ENCODE results near the gene PCDH1. TPM values are rescaled to one million over a fixed set of nuclear protein-coding genes. Genes with fewer than 3 reads are reported as not detected.

PCDH1 gene
- total RNA-seq, 4 donors from 2014 or later, result 85.1 to 172 (median 119) TPM

DNA sequence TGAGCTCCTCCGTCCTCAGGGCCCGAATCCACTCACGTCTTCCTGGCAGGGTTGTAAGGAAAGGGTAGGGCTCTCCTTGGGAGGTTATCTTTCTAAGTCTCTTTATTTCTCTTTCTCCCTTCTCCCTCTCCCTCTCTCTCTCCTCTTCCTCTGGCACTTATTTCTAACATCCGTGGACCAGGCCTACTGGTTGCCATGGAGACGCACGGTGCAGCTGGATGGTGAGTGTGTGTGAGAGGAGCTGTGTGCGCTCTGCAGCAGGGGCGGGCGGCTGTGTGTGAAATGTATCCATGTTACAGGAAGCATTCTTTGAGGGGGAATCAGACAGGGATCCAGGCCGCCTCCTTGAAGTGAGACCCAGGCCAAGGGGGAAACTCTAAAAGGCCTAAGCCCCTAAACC is 32.2 kb downstream of the PCDH1 start:
- no peak overlapping the region for H3K4me3 ChIP-seq (ENCODE audit: low read depth, poor library complexity, severe bottlenecking)
- WGBS, 2 donors, result 45 to 46% methylated on average over 10 of the region's 10 CpGs
- no peak for DNase-seq (ENCODE audit: low spot score in 2 of 2)
- TF ChIP-seq CTCF (IDR thresholded peaks at IDR 0.05) (no peak), POLR2A (IDR thresholded peaks at IDR 0.05) (no peak)
- intact Hi-C loops (cut with DNase I; ENCODE audit: low total_unique reads), result no loop called here

DNA sequence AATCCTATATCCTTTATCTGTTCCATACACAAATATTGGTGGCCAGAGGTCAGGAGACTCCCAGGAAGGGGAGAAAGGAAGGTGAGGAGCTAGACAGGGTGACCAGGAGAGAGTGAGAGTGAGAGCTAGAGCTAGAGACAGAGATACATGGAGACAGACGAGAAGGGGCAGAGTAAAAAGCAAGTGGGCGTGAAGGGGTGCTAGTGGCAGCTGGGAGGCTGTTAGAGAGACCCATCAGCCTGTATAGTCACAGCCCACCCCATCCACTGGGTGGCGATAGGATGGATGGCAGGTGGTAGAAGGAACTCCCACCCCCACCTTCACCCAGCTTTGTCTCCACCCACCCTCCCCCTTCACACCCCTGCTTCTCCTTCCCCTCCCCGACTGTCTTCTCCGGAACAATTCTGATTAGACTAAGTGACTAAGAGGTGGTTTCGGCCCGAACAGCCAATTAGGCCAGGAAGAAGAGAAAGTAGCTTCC is 32.8 kb downstream of the PCDH1 start:
- WGBS, 2 donors, result 33 to 36% methylated on average over 6 of the region's 7 CpGs
- H3K4me3 ChIP-seq (ENCODE audit: low read depth, poor library complexity, severe bottlenecking), result no peak overlapping the region
- TF ChIP-seq POLR2A (IDR thresholded peaks at IDR 0.05) (no peak), CTCF (IDR thresholded peaks at IDR 0.05) (no peak)
- intact Hi-C loops (cut with DNase I; ENCODE audit: low total_unique reads), result no loop called here
- DNase-seq (ENCODE audit: low spot score in 2 of 2), result no peak

DNA sequence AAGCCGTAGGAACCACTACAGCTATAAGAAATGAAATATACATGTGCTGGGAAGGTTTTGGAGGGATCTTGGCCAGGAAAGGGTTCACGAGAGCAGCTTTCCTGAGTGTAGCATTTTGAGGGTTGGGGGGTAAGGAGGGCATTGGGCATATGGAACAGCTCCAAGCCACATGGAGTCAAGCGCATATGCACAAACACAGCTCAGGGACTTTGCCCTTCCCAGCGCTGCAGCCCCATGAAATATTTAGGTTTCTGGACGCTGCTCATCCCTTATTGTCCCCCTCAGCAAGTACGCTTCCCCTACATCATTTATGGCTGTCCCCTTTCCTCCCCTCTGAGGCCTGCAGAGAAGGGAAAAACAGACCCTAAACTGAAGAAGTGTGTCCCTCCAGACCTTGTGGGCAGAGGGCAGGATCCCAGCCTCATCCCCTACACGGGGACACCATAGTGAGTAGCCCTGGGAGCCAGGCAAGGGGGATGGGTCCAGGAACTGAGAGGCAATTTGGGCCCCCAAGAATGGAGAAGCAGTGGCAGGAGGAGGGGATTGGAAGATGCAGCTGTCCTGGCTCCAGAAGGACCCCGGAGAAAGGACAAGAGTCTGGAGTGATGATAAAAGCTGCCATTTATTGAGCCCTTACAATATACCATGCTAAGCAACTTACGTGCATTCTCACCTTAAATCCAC is 33.7 kb downstream of the PCDH1 start:
- intact Hi-C loops (cut with DNase I; ENCODE audit: low total_unique reads), result no loop called here
- WGBS, 2 donors, result 68 to 73% methylated on average over 9 of the region's 9 CpGs
- no peak for TF ChIP-seq CTCF (IDR thresholded peaks at IDR 0.05)
- TF ChIP-seq POLR2A (IDR thresholded peaks at IDR 0.05), result no peak
- no peak overlapping the region for H3K4me3 ChIP-seq (ENCODE audit: low read depth, poor library complexity, severe bottlenecking)
- DNase-seq (ENCODE audit: low spot score in 2 of 2), result no peak

GRCh38 chr5:141843156-141843927 is 34.9 kb downstream of the PCDH1 start:
- intact Hi-C loops (cut with DNase I; ENCODE audit: low total_unique reads), result no loop called here
- no peak for DNase-seq (ENCODE audit: low spot score in 2 of 2)
- TF ChIP-seq POLR2A (IDR thresholded peaks at IDR 0.05) (no peak), CTCF (IDR thresholded peaks at IDR 0.05) (no peak)
- WGBS, 2 donors, result 57 to 62% methylated on average over 5 of the region's 5 CpGs
- H3K4me3 ChIP-seq (ENCODE audit: low read depth, poor library complexity, severe bottlenecking), result no peak overlapping the region

- TF ChIP-seq POLR2A (IDR thresholded peaks at IDR 0.05), result no peak
- no peak for TF ChIP-seq CTCF (IDR thresholded peaks at IDR 0.05)
- 22 to 23% methylated on average over 14 of the region's 14 CpGs for WGBS, 2 donors
- no peak overlapping the region for H3K4me3 ChIP-seq (ENCODE audit: low read depth, poor library complexity, severe bottlenecking)
- intact Hi-C loops (cut with DNase I; ENCODE audit: low total_unique reads), result no loop called here
- no peak for DNase-seq (ENCODE audit: low spot score in 2 of 2)
Measured at GRCh38 chr5:141841378-141842180, 36.6 kb downstream of the PCDH1 start.

Data from lower leg skin (tissue), 4 donors.